ENCODE measurements around the gene SERPINA9.

The SERPINA9 gene

DNA sequence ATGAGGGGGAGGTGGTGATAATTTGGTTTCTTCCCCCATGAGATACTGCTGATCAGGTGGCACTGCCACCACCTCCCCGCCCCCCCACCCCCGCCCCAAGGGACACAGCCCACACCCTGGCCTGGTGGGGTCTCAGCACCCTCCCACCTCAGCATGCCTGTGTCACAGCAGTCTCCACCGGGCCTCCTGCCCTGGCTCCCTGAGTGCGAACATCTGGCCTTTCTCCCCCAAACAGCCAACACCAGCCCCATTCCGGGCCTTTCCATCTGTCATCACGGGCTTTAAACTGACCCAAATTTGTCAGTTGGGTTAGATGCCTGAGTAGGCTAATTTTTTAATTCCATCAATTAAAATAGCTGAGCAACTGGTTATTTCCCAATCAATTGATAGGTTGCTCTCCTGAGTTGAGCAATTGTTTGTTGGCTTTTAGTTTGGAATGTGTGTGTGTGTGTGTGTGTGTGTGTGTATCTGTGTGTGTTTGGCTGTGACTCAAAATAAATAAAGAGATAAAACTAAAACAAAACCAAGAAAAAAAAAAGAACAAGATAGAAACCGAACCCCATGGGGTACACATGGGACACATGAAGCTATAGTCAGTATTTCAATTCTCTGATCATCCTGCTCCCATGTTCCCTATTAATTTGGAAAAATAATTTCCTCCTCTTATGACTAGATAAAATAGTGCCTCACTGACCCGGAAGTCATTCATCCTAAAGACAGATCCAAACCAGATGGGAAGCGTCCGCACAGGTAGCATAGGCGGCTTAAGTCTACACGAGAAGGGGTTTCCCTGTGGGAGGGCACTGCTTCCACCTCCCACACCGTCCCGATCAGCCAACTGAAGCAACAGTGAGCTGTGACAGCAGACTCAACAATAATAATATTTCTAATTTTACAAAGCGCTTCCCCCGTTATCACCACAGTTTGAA lies 25.9 kb upstream of the SERPINA9 start:
- DNase-seq (ENCODE audit: extremely low read depth, low read depth), result no peak
- TF ChIP-seq, protein P1, sequence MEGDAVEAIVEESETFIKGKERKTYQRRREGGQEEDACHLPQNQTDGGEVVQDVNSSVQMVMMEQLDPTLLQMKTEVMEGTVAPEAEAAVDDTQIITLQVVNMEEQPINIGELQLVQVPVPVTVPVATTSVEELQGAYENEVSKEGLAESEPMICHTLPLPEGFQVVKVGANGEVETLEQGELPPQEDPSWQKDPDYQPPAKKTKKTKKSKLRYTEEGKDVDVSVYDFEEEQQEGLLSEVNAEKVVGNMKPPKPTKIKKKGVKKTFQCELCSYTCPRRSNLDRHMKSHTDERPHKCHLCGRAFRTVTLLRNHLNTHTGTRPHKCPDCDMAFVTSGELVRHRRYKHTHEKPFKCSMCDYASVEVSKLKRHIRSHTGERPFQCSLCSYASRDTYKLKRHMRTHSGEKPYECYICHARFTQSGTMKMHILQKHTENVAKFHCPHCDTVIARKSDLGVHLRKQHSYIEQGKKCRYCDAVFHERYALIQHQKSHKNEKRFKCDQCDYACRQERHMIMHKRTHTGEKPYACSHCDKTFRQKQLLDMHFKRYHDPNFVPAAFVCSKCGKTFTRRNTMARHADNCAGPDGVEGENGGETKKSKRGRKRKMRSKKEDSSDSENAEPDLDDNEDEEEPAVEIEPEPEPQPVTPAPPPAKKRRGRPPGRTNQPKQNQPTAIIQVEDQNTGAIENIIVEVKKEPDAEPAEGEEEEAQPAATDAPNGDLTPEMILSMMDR (IDR thresholded peaks at IDR 0.05; ENCODE audit: low read depth, low read length), result no peak

GRCh38 chr14:94500264-94500663 lies 24.3 kb upstream of the SERPINA9 start:
- TF ChIP-seq, protein P1 (IDR thresholded peaks at IDR 0.05; ENCODE audit: low read depth, low read length), result no peak
- DNase-seq (ENCODE audit: extremely low read depth, low read depth), result no peak

DNA sequence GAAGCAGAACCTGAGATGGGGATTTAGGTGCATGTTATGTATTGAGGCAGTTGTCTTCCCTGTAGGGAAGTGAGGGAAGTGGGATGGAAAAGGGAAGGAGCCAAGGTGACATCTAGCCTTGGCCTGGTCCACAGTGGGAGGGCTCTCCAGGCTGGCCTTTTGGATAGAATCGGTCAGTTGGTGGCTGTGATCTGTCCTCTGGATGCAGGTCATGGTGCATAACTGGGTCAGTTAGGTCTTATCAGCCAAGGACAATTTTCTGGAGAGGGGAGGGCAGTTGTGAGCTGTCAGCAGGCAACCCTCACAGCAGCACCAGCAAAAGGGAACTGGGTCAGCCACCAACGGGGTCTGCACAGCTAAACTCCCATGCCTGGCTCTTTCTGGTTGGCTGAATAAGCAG lies 23.7 kb upstream of the SERPINA9 start:
- no peak for DNase-seq (ENCODE audit: extremely low read depth, low read depth)
- TF ChIP-seq, protein P1 (IDR thresholded peaks at IDR 0.05; ENCODE audit: low read depth, low read length), result no peak

GRCh38 chr14:94498215-94498614 lies 22.2 kb upstream of the SERPINA9 start:
- TF ChIP-seq, protein P1 (IDR thresholded peaks at IDR 0.05; ENCODE audit: low read depth, low read length), result no peak
- DNase-seq (ENCODE audit: extremely low read depth, low read depth), result no peak

- DNase-seq (ENCODE audit: extremely low read depth, low read depth), result no peak
- TF ChIP-seq, protein P1 (IDR thresholded peaks at IDR 0.05; ENCODE audit: low read depth, low read length), result no peak
Measured at GRCh38 chr14:94494085-94494484, 18.1 kb upstream of the SERPINA9 start.

DNA sequence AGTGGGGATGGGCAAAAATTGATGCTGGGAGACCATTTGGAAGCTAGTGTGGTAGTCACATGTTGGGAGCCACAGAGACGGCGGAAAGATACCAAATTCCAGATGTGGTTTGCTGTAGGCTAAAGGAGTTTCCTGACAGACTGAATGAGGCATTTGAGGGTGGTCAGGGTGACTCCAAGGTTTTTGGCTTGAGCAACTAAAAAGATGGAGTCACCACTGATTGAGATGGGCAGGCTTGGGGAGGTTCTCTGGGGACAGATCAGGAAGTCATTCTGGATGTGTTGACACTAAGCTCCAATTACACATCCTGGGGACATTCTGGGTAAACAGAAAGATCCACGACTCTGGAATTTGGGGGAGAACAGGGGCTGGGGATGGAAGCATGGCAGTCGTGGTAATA lies 15.5 kb upstream of the SERPINA9 start:
- no peak for DNase-seq (ENCODE audit: extremely low read depth, low read depth)

GRCh38 chr14:94489336-94489735 lies 13.3 kb upstream of the SERPINA9 start:
- DNase-seq (ENCODE audit: extremely low read depth, low read depth), result no peak
- TF ChIP-seq, protein P1 (IDR thresholded peaks at IDR 0.05; ENCODE audit: low read depth, low read length), result no peak

More for the DNA sequence above, 15.5 kb upstream of the SERPINA9 start:
- TF ChIP-seq, protein P1 (IDR thresholded peaks at IDR 0.05; ENCODE audit: low read depth, low read length), result no peak
